ENCODE results near the gene APOL4. TPM values are rescaled to one million over a fixed set of nuclear protein-coding genes. Genes with fewer than 3 reads are reported as not detected.

APOL4 gene
- total and polyA plus RNA-seq, 12 donors: 1.2 to 10.0 (median 3.6) TPM; not detected in 1

- peak in 1 of 7 donors; percentile 46 for DNase-seq
- no peaks in the 10 kb centered on the region for H3K27me3 ChIP-seq
- H3K4me1 ChIP-seq (replicated peaks in 1 of 2): no peaks in the 10 kb centered on the region
- H3K4me3 ChIP-seq: no peak overlapping the region
- intact Hi-C loops (cut with DNase I): no loop called here
- 87 to 91% (median 89%) methylated on average over 8 to 9 of the region's 9 CpGs for WGBS, 4 donors
- TF ChIP-seq, protein P1, sequence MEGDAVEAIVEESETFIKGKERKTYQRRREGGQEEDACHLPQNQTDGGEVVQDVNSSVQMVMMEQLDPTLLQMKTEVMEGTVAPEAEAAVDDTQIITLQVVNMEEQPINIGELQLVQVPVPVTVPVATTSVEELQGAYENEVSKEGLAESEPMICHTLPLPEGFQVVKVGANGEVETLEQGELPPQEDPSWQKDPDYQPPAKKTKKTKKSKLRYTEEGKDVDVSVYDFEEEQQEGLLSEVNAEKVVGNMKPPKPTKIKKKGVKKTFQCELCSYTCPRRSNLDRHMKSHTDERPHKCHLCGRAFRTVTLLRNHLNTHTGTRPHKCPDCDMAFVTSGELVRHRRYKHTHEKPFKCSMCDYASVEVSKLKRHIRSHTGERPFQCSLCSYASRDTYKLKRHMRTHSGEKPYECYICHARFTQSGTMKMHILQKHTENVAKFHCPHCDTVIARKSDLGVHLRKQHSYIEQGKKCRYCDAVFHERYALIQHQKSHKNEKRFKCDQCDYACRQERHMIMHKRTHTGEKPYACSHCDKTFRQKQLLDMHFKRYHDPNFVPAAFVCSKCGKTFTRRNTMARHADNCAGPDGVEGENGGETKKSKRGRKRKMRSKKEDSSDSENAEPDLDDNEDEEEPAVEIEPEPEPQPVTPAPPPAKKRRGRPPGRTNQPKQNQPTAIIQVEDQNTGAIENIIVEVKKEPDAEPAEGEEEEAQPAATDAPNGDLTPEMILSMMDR (IDR thresholded peaks at IDR 0.05): no peak
- TF ChIP-seq POLR2A (IDR thresholded peaks at IDR 0.05): no peak
- H3K36me3 ChIP-seq (replicated peaks in 1 of 2): peaks cover 0 to 32% of the 10 kb centered on the region in 2 donors
- H3K9me3 ChIP-seq (replicated peaks in 1 of 3): no peaks in the 10 kb centered on the region
- H3K27ac ChIP-seq: no peak overlapping the region
Observed at GRCh38 chr22:36225333-36225922, 23.8 kb upstream of the APOL4 start.

- Histone ChIP-seq H3K9me3 (replicated peaks in 1 of 3) (no peaks in the 10 kb centered on the region), H3K36me3 (replicated peaks in 1 of 2) (peaks cover 0 to 21% of the 10 kb centered on the region in 2 donors), H3K27me3 (no peaks in the 10 kb centered on the region), H3K27ac (no peak overlapping the region), H3K4me3 (no peak overlapping the region), H3K4me1 (replicated peaks in 1 of 2) (no peaks in the 10 kb centered on the region)
- TF ChIP-seq, protein P1 (IDR thresholded peaks at IDR 0.05): no peak
- TF ChIP-seq POLR2A (IDR thresholded peaks at IDR 0.05): no peak
- peak in 1 of 7 donors; percentile 48 for DNase-seq
- intact Hi-C loops (cut with DNase I): no loop called here
- 60 to 95% (median 87%) methylated on average over 1 to 4 of the region's 4 CpGs for WGBS, 4 donors
Observed at GRCh38 chr22:36224245-36224644, 22.6 kb upstream of the APOL4 start.

GRCh38 chr22:36223504-36223903 lies 21.9 kb upstream of the APOL4 start:
- Histone ChIP-seq H3K27ac (no peak overlapping the region), H3K27me3 (no peaks in the 10 kb centered on the region), H3K4me1 (replicated peaks in 1 of 2) (no peaks in the 10 kb centered on the region), H3K9me3 (replicated peaks in 1 of 3) (no peaks in the 10 kb centered on the region), H3K4me3 (no peak overlapping the region), H3K36me3 (replicated peaks in 1 of 2) (peaks cover 0 to 13% of the 10 kb centered on the region in 2 donors)
- no peak for TF ChIP-seq POLR2A (IDR thresholded peaks at IDR 0.05)
- TF ChIP-seq, protein P1 (IDR thresholded peaks at IDR 0.05): no peak
- WGBS, 4 donors: 86 to 96% (median 88%) methylated on average over 5 to 8 of the region's 8 CpGs
- peak in 1 of 7 donors; percentile 39 for DNase-seq
- intact Hi-C loops (cut with DNase I): no loop called here

- Histone ChIP-seq H3K27ac (no peak overlapping the region), H3K27me3 (no peaks in the 10 kb centered on the region), H3K9me3 (replicated peaks in 1 of 3) (no peaks in the 10 kb centered on the region), H3K4me3 (no peak overlapping the region), H3K4me1 (replicated peaks in 1 of 2) (no peaks in the 10 kb centered on the region), H3K36me3 (replicated peaks in 1 of 2) (peaks cover 0 to 8% of the 10 kb centered on the region in 2 donors)
- intact Hi-C loops (cut with DNase I): no loop called here
- DNase-seq: peak in 1 of 7 donors; percentile 39
- 82 to 91% (median 88%) methylated on average over 9 of the region's 9 CpGs for WGBS, 4 donors
- TF ChIP-seq, protein P1 (IDR thresholded peaks at IDR 0.05): no peak
- TF ChIP-seq POLR2A (IDR thresholded peaks at IDR 0.05): no peak
Observed at GRCh38 chr22:36222887-36223450, 21.4 kb upstream of the APOL4 start.
